ENCODE measurements around the gene IRGC.

IRGC gene

GRCh38 chr19:43754253-43754502, 38.3 kb downstream of the IRGC start:
- TF ChIP-seq EZH2phosphoT487 (conservative IDR thresholded peaks at IDR 0.05; ENCODE audit: low read length): no peak
- TF ChIP-seq, protein P1, sequence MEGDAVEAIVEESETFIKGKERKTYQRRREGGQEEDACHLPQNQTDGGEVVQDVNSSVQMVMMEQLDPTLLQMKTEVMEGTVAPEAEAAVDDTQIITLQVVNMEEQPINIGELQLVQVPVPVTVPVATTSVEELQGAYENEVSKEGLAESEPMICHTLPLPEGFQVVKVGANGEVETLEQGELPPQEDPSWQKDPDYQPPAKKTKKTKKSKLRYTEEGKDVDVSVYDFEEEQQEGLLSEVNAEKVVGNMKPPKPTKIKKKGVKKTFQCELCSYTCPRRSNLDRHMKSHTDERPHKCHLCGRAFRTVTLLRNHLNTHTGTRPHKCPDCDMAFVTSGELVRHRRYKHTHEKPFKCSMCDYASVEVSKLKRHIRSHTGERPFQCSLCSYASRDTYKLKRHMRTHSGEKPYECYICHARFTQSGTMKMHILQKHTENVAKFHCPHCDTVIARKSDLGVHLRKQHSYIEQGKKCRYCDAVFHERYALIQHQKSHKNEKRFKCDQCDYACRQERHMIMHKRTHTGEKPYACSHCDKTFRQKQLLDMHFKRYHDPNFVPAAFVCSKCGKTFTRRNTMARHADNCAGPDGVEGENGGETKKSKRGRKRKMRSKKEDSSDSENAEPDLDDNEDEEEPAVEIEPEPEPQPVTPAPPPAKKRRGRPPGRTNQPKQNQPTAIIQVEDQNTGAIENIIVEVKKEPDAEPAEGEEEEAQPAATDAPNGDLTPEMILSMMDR (IDR thresholded peaks at IDR 0.05; ENCODE audit: insufficient read depth, low read length, poor library complexity, severe bottlenecking): no peak
- peaks cover 47% of the 10 kb centered on the region for H3F3A ChIP-seq (ENCODE audit: insufficient read depth)

GRCh38 chr19:43754503-43755255, 38.8 kb downstream of the IRGC start, which contains the start of gene SMG9:
SMG9 (minus strand) TSS chr19:43754962; CDS start chr19:43750741, 4,221 bp downstream.
- Histone ChIP-seq H2AFZ (ENCODE audit: low read depth, low read length, severe bottlenecking) (peak within 1 kb of the TSS; percentile 3), H3K9me3 (ENCODE audit: insufficient read depth, low read length) (no peaks in the 10 kb centered on the region), H3K27ac (ENCODE audit: low read depth, low read length) (peak within 1 kb of the TSS; percentile 95), H3K4me3 (ENCODE audit: insufficient read depth, low read length, poor library complexity, severe bottlenecking) (peak within 1 kb of the TSS; percentile 77), H3K79me2 (ENCODE audit: insufficient read depth, low read length) (peaks cover 24% of the 10 kb centered on the region), H3K9ac (ENCODE audit: low read length) (peak within 1 kb of the TSS; percentile 94), H3K4me2 (ENCODE audit: low read depth, low read length, poor library complexity, severe bottlenecking) (peak within 1 kb of the TSS; percentile 83), H3K27me3 (ENCODE audit: low read length) (no peaks in the 10 kb centered on the region), H4K20me1 (ENCODE audit: low read depth, low read length) (no peaks in the 10 kb centered on the region), H3K36me3 (ENCODE audit: low read length) (no peaks in the 10 kb centered on the region), H3F3A (ENCODE audit: insufficient read depth) (peaks cover 52% of the 10 kb centered on the region), H3K9me2 (replicated peaks; ENCODE audit: insufficient read depth, low read length) (no peaks in the 10 kb centered on the region)
- no peak for TF ChIP-seq EZH2phosphoT487 (conservative IDR thresholded peaks at IDR 0.05; ENCODE audit: low read length)
- TF ChIP-seq, protein P1 (IDR thresholded peaks at IDR 0.05; ENCODE audit: insufficient read depth, low read length, poor library complexity, severe bottlenecking): no peak

More at GRCh38 chr19:43754253-43754502, 38.3 kb downstream of the IRGC start:
- peak overlapping the region; percentile 94 for H3K9ac ChIP-seq (ENCODE audit: low read length)
- peak overlapping the region; percentile 95 for H3K27ac ChIP-seq (ENCODE audit: low read depth, low read length)
- H3K9me2 ChIP-seq (replicated peaks; ENCODE audit: insufficient read depth, low read length): no peaks in the 10 kb centered on the region
- H3K9me3 ChIP-seq (ENCODE audit: insufficient read depth, low read length): no peaks in the 10 kb centered on the region
- peak overlapping the region; percentile 77 for H3K4me3 ChIP-seq (ENCODE audit: insufficient read depth, low read length, poor library complexity, severe bottlenecking)
- H4K20me1 ChIP-seq (ENCODE audit: low read depth, low read length): no peaks in the 10 kb centered on the region
- H3K4me2 ChIP-seq (ENCODE audit: low read depth, low read length, poor library complexity, severe bottlenecking): peak overlapping the region; percentile 83
- peaks cover 24% of the 10 kb centered on the region for H3K79me2 ChIP-seq (ENCODE audit: insufficient read depth, low read length)
- no peaks in the 10 kb centered on the region for H3K36me3 ChIP-seq (ENCODE audit: low read length)
- H2AFZ ChIP-seq (ENCODE audit: low read depth, low read length, severe bottlenecking): peak overlapping the region; percentile 3
- H3K27me3 ChIP-seq (ENCODE audit: low read length): no peaks in the 10 kb centered on the region

DNA sequence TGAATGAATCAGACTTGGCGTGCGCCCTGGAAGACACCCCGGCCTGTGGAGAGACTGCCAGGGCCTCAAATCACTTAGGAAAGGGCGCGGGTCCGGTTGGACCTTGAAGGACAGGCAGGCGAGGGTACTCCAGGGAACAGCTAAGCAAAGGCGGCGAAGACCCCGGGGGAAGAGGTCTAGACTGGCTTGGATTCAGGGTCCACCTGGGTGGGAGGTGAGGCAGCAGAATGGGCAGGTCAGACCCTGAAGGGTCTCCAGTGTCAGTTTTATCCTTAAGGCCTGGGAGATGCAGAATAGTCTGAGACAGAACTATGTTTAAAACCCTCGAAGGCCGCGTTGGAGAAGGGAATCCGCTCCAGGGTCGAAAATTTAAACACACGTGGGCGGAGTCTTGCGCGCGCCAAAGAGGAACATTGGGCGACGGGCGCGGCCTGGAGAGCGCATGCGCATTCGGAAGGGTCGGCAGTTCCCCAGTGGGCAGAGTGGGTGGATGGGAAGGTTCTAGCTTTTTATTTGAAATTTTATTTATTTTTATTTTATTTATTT, 39.5 kb downstream of the IRGC start:
- Histone ChIP-seq H3K79me2 (ENCODE audit: insufficient read depth, low read length) (peaks cover 24% of the 10 kb centered on the region), H4K20me1 (ENCODE audit: low read depth, low read length) (no peaks in the 10 kb centered on the region), H3K9ac (ENCODE audit: low read length) (peak overlapping the region; percentile 94), H3K4me2 (ENCODE audit: low read depth, low read length, poor library complexity, severe bottlenecking) (peak overlapping the region; percentile 83), H3K36me3 (ENCODE audit: low read length) (no peaks in the 10 kb centered on the region), H3K9me3 (ENCODE audit: insufficient read depth, low read length) (no peaks in the 10 kb centered on the region), H3K27ac (ENCODE audit: low read depth, low read length) (peak overlapping the region; percentile 95), H3K27me3 (ENCODE audit: low read length) (no peaks in the 10 kb centered on the region), H3F3A (ENCODE audit: insufficient read depth) (peaks cover 53% of the 10 kb centered on the region), H2AFZ (ENCODE audit: low read depth, low read length, severe bottlenecking) (no peak overlapping the region), H3K4me3 (ENCODE audit: insufficient read depth, low read length, poor library complexity, severe bottlenecking) (peak overlapping the region; percentile 77), H3K9me2 (replicated peaks; ENCODE audit: insufficient read depth, low read length) (no peaks in the 10 kb centered on the region)
- TF ChIP-seq EZH2phosphoT487 (conservative IDR thresholded peaks at IDR 0.05; ENCODE audit: low read length): no peak
- TF ChIP-seq, protein P1 (IDR thresholded peaks at IDR 0.05; ENCODE audit: insufficient read depth, low read length, poor library complexity, severe bottlenecking): no peak

Measured in SU-DHL-6 (cell line).